ENCODE measurements around the gene CARMIL1. TPM values are rescaled to one million over a fixed set of nuclear protein-coding genes. Genes with fewer than 3 reads are reported as not detected.

Gene CARMIL1
- total RNA-seq, 3 donors from 2014 or later: 23.6 to 53.0 (median 33.5) TPM

DNA sequence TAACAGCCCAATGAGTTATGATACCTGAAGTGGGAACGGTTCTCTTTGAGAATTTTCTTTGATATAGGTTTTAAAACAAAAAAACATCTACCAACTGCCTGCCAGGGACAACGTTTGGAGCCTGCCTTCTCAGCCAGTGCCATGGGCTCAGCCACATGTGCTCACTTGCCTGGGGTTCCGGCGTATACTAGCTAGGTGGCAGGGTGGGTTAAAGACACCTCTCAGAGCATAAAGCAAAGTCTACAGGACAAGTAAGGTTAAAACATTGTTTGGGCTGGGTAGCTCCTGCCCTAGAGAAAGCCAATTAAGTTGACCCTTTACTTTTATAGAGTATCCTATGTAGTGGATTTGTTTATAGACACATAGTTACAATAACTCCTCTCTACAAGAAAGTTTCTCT lies 334.9 kb downstream of the CARMIL1 start:
- no peak for DNase-seq (ENCODE audit: low spot score in 2 of 2)
- Histone ChIP-seq H3K27ac (no peak overlapping the region), H3K27me3 (no peaks in the 10 kb centered on the region), H3K9me3 (no peaks in the 10 kb centered on the region), H3K4me1 (no peaks in the 10 kb centered on the region), H3K36me3 (no peaks in the 10 kb centered on the region), H3K4me3 (no peak overlapping the region)
- no peak for TF ChIP-seq POLR2AphosphoS5 (IDR thresholded peaks at IDR 0.05)
- TF ChIP-seq, protein P1, sequence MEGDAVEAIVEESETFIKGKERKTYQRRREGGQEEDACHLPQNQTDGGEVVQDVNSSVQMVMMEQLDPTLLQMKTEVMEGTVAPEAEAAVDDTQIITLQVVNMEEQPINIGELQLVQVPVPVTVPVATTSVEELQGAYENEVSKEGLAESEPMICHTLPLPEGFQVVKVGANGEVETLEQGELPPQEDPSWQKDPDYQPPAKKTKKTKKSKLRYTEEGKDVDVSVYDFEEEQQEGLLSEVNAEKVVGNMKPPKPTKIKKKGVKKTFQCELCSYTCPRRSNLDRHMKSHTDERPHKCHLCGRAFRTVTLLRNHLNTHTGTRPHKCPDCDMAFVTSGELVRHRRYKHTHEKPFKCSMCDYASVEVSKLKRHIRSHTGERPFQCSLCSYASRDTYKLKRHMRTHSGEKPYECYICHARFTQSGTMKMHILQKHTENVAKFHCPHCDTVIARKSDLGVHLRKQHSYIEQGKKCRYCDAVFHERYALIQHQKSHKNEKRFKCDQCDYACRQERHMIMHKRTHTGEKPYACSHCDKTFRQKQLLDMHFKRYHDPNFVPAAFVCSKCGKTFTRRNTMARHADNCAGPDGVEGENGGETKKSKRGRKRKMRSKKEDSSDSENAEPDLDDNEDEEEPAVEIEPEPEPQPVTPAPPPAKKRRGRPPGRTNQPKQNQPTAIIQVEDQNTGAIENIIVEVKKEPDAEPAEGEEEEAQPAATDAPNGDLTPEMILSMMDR (IDR thresholded peaks at IDR 0.05): no peak
- no peak for TF ChIP-seq POLR2A (IDR thresholded peaks at IDR 0.05)
- intact Hi-C loops (cut with DNase I; ENCODE audit: low total_unique reads): no loop called here

DNA sequence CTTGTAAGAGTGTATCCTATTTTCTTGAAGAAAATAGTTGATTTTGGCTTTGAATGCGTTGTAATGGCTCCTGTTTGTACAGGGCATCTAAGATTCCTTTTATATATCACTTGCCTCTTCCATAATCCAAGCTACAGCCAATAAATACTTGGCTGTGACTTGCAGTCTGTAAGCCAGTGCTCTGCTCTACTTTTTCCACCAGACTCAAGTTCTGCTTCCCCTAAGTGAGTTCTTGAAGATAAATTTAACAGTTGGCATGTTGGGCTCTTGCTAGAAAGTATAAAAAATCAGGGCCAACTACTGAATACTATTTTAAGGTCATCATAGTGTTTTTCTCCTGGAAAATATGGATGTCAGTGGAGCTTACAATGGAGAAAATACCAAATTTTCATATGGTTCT lies 336.3 kb downstream of the CARMIL1 start:
- Histone ChIP-seq H3K27me3 (no peaks in the 10 kb centered on the region), H3K4me3 (no peak overlapping the region), H3K36me3 (no peaks in the 10 kb centered on the region), H3K9me3 (no peaks in the 10 kb centered on the region), H3K4me1 (no peaks in the 10 kb centered on the region), H3K27ac (no peak overlapping the region)
- no peak for DNase-seq (ENCODE audit: low spot score in 2 of 2)
- TF ChIP-seq POLR2A (IDR thresholded peaks at IDR 0.05): no peak
- intact Hi-C loops (cut with DNase I; ENCODE audit: low total_unique reads): no loop called here

DNA sequence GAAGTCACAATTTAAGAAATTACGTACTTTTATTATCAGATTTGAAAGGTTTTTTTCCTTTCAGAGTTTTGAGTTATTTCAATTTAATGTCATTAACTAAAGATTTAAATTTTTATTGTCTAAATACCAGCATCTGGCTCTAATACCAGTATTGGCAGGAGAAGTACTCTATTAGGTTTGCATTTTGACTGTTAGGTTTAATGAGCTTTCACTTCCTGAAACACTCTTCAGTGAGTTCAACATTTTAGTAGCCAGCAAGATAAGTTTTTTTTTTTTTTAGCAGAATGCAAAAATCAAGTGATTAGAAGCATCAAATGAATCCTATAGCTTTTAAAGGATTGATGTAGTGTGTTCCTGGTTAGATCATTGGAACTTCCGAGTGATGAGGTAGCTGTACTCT lies 338.8 kb downstream of the CARMIL1 start:
- intact Hi-C loops (cut with DNase I; ENCODE audit: low total_unique reads): no loop called here
- H3K4me3 ChIP-seq: no peak overlapping the region
- no peaks in the 10 kb centered on the region for H3K4me1 ChIP-seq
- no peaks in the 10 kb centered on the region for H3K36me3 ChIP-seq
- no peaks in the 10 kb centered on the region for H3K27me3 ChIP-seq
- TF ChIP-seq, protein P1 (IDR thresholded peaks at IDR 0.05): no peak
- no peak for TF ChIP-seq POLR2AphosphoS5 (IDR thresholded peaks at IDR 0.05)
- TF ChIP-seq POLR2A (IDR thresholded peaks at IDR 0.05): no peak
- H3K27ac ChIP-seq: no peak overlapping the region
- no peak for DNase-seq (ENCODE audit: low spot score in 2 of 2)
- no peaks in the 10 kb centered on the region for H3K9me3 ChIP-seq

DNA sequence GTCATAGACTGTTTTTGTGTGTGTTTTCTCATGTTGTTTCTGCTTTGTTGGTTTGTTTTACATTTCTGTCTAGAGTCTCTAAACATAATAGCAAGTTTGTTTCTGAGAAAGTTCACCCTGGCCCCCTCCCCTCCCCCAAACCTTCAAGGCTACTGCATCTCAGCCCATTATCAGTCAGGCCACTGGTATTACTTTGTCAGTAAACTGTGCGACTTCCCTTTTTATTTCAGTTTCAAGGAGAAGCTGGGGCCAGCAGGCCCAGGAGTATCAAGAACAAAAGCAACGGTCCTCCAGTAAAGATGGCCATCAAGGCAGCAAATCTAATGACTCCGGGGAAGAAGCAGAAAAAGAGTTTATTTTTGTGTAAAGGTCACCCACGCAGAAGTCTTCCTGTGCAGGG lies 340.0 kb downstream of the CARMIL1 start:
- Histone ChIP-seq H3K36me3 (no peaks in the 10 kb centered on the region), H3K4me3 (no peak overlapping the region), H3K4me1 (no peaks in the 10 kb centered on the region), H3K27me3 (no peaks in the 10 kb centered on the region), H3K9me3 (no peaks in the 10 kb centered on the region), H3K27ac (no peak overlapping the region)
- intact Hi-C loops (cut with DNase I; ENCODE audit: low total_unique reads): no loop called here
- TF ChIP-seq, protein P1 (IDR thresholded peaks at IDR 0.05): no peak
- no peak for TF ChIP-seq POLR2A (IDR thresholded peaks at IDR 0.05)
- TF ChIP-seq POLR2AphosphoS5 (IDR thresholded peaks at IDR 0.05): no peak
- DNase-seq (ENCODE audit: low spot score in 2 of 2): no peak

DNA sequence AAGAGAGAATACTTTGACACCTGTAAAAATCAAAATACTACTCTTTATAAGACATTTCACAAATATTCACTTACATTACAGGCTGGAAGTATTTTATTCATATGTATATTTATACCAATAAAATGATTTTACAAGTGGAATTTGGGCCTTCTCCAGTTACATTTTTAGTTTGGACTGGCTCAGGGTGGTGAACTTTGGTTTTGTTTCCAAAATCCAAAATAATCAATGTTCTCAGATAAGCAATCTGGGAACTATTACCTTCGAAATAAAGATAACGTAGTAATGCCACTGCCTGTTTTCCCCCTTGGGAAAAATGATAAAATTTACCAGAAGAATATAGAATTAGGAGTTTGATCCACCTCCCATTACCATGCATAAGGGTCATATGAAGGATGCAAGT lies 341.2 kb downstream of the CARMIL1 start:
- Histone ChIP-seq H3K27me3 (no peaks in the 10 kb centered on the region), H3K27ac (no peak overlapping the region), H3K4me1 (no peaks in the 10 kb centered on the region), H3K9me3 (no peaks in the 10 kb centered on the region), H3K4me3 (no peak overlapping the region), H3K36me3 (no peaks in the 10 kb centered on the region)
- intact Hi-C loops (cut with DNase I; ENCODE audit: low total_unique reads): no loop called here
- TF ChIP-seq, protein P1 (IDR thresholded peaks at IDR 0.05): no peak
- TF ChIP-seq POLR2AphosphoS5 (IDR thresholded peaks at IDR 0.05): no peak
- no peak for TF ChIP-seq POLR2A (IDR thresholded peaks at IDR 0.05)
- no peak for DNase-seq (ENCODE audit: low spot score in 2 of 2)

DNA sequence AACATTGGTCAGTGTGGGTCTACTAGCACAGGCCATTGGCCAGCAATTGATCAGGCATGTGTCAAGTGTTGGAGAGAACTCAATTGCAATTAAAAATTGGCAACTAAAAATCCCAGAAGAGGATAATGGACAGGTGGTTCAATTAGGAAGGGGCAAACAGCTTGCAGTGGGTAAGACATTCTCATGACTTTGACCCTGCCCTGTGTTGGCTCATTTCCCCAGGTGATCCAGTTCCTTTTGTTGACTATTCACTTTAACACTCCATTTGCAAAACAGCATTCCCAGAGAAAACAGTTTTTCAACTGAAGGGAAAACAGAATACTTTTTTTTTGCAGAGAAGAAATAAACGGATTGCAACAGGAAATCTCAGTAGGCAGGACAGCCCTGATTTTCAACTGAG lies 343.9 kb downstream of the CARMIL1 start:
- Histone ChIP-seq H3K27ac (no peak overlapping the region), H3K4me1 (no peaks in the 10 kb centered on the region), H3K36me3 (no peaks in the 10 kb centered on the region), H3K4me3 (no peak overlapping the region), H3K27me3 (no peaks in the 10 kb centered on the region), H3K9me3 (no peaks in the 10 kb centered on the region)
- TF ChIP-seq, protein P1 (IDR thresholded peaks at IDR 0.05): no peak
- TF ChIP-seq POLR2A (IDR thresholded peaks at IDR 0.05): no peak
- TF ChIP-seq POLR2AphosphoS5 (IDR thresholded peaks at IDR 0.05): no peak
- no peak for DNase-seq (ENCODE audit: low spot score in 2 of 2)
- intact Hi-C loops (cut with DNase I; ENCODE audit: low total_unique reads): no loop called here

Measured in breast epithelium (tissue), 4 donors.